ENCODE data around the gene STX12. TPM values are rescaled to one million over a fixed set of nuclear protein-coding genes. Genes with fewer than 3 reads are reported as not detected.
A peak's percentile ranks its signal among the peaks of the same experiment; 100 is the strongest.
"Not testable (repeated sequence)": the region's sequence is repeated elsewhere in the genome, so short reads cannot be mapped to it uniquely, and the experiment has no call there.

STX12 gene
- total RNA-seq, 2 donors from 2014 or later: 64.0 to 68.8 TPM

GRCh38 chr1:27772036-27772931 is 735 bp upstream of the STX12 start:
- intact Hi-C loops (cut with DNase I, micrococcal nuclease): no loop called here
- DNase-seq (no peak), ATAC-seq (no peak)

GRCh38 chr1:27773826-27774445 is 917 bp downstream of the STX12 start:
- DNase-seq (no peak), ATAC-seq (peak; percentile 27)
- intact Hi-C loops (cut with DNase I, micrococcal nuclease): no loop called here

- intact Hi-C loops (cut with DNase I, micrococcal nuclease): no loop called here
- ATAC-seq: no peak
- no peak for DNase-seq
Observed at GRCh38 chr1:27774654-27775053, 1.6 kb downstream of the STX12 start.

- intact Hi-C loops (cut with DNase I, micrococcal nuclease); DNase-seq; ATAC-seq: not testable (repeated sequence)
Observed at GRCh38 chr1:27775336-27775735, 2.3 kb downstream of the STX12 start.

GRCh38 chr1:27776276-27776675 is 3.3 kb downstream of the STX12 start:
- DNase-seq; ATAC-seq; intact Hi-C loops (cut with DNase I, micrococcal nuclease): not testable (repeated sequence)

GRCh38 chr1:27778056-27778455 is 5.0 kb downstream of the STX12 start:
- intact Hi-C loops (cut with DNase I, micrococcal nuclease): no loop called here
- no peak for DNase-seq
- no peak for ATAC-seq

GRCh38 chr1:27779122-27779521 is 6.1 kb downstream of the STX12 start:
- DNase-seq (no peak), ATAC-seq (peak; percentile 94)
- intact Hi-C loops (cut with DNase I, micrococcal nuclease): no loop called here

GRCh38 chr1:27782950-27783349 is 9.9 kb downstream of the STX12 start:
- ATAC-seq (no peak), DNase-seq (no peak)
- intact Hi-C loops (cut with DNase I, micrococcal nuclease): no loop called here

- DNase-seq (no peak), ATAC-seq (no peak)
- intact Hi-C loops (cut with DNase I, micrococcal nuclease): no loop called here
Observed at GRCh38 chr1:27784700-27785099, 11.7 kb downstream of the STX12 start.

GRCh38 chr1:27785781-27786455 is 12.9 kb downstream of the STX12 start:
- intact Hi-C loops (cut with DNase I, micrococcal nuclease): no loop called here
- peak; percentile 95 for ATAC-seq
- peak in 1 of 2 donors; percentile 51 for DNase-seq

- ATAC-seq (no peak), DNase-seq (no peak)
- intact Hi-C loops (cut with DNase I, micrococcal nuclease): no loop called here
Observed at GRCh38 chr1:27787895-27788294, 14.9 kb downstream of the STX12 start.

GRCh38 chr1:27789540-27790041 is 16.6 kb downstream of the STX12 start:
- ATAC-seq: peak; percentile 58
- intact Hi-C loops (cut with DNase I, micrococcal nuclease): no loop called here
- no peak for DNase-seq

- DNase-seq; ATAC-seq; intact Hi-C loops (cut with DNase I, micrococcal nuclease): not testable (repeated sequence)
Observed at GRCh38 chr1:27790270-27790669, 17.3 kb downstream of the STX12 start.

GRCh38 chr1:27795601-27796000 is 22.6 kb downstream of the STX12 start:
- DNase-seq (no peak), ATAC-seq (no peak)
- intact Hi-C loops (cut with DNase I, micrococcal nuclease): no loop called here

GRCh38 chr1:27804791-27805190 is 31.8 kb downstream of the STX12 start:
- intact Hi-C loops (cut with DNase I, micrococcal nuclease): no loop called here
- no peak for DNase-seq
- ATAC-seq: no peak

GRCh38 chr1:27806758-27807157 is 33.7 kb downstream of the STX12 start:
- no peak for ATAC-seq

GRCh38 chr1:27807385-27807784 is 34.4 kb downstream of the STX12 start:
- intact Hi-C loops (cut with DNase I, micrococcal nuclease): no loop called here
- DNase-seq: no peak
- ATAC-seq: no peak

More at GRCh38 chr1:27806758-27807157, 33.7 kb downstream of the STX12 start:
- DNase-seq: no peak
- intact Hi-C loops (cut with DNase I, micrococcal nuclease): no loop called here

- ATAC-seq; DNase-seq; intact Hi-C loops (cut with DNase I, micrococcal nuclease): not testable (repeated sequence)
Observed at GRCh38 chr1:27808131-27808530, 35.1 kb downstream of the STX12 start.

- no peak for ATAC-seq
- intact Hi-C loops (cut with DNase I, micrococcal nuclease): no loop called here
- no peak for DNase-seq
Observed at GRCh38 chr1:27809883-27810282, 36.9 kb downstream of the STX12 start.

All from left colon (tissue), 2 donors.